Measurements from ENCODE around the gene PIKFYVE. TPM values are rescaled to one million over a fixed set of nuclear protein-coding genes. Genes with fewer than 3 reads are reported as not detected.
"Not testable (repeated sequence)": the region's sequence is repeated elsewhere in the genome, so short reads cannot be mapped to it uniquely, and the experiment has no call there.

Gene PIKFYVE
- total and polyA plus RNA-seq, 2 of the 8 experiments (the other 6 are each of a cell fraction or from before 2014, with no cell fraction given), result 8.8 to 33.5 TPM

- H3K79me2 ChIP-seq (ENCODE audit: control insufficient read depth in 1 of 2, insufficient read depth in 2 of 2, low read length in 2 of 2); H2BK15ac ChIP-seq (ENCODE audit: low read length); DNase-seq (ENCODE audit: low read depth in 1 of 2, low spot score in 2 of 2); H2AK5ac ChIP-seq (ENCODE audit: low read depth, low read length); H3K4ac ChIP-seq (replicated peaks; ENCODE audit: insufficient read length, low read depth, low read length); H3K23ac ChIP-seq (ENCODE audit: insufficient read length); H2AFZ ChIP-seq (ENCODE audit: low read length); H2BK12ac ChIP-seq (ENCODE audit: low read depth, low read length); H2BK120ac ChIP-seq (replicated peaks; ENCODE audit: low read depth, low read length); FAIRE-seq; H3K79me1 ChIP-seq (ENCODE audit: low read depth, low read length); H3K14ac ChIP-seq (ENCODE audit: insufficient read length); H3K9me3 ChIP-seq (ENCODE audit: insufficient read depth in 2 of 2, low read depth in 1 of 2, low read length in 1 of 2); H4K20me1 ChIP-seq (replicated peaks in 1 of 2; ENCODE audit: control insufficient read depth in 1 of 2, insufficient read depth in 2 of 2, low read length in 2 of 2); H3K27ac ChIP-seq (ENCODE audit: low read depth, low read length); H2BK5ac ChIP-seq (ENCODE audit: low read depth, low read length); H3K9ac ChIP-seq (replicated peaks in 1 of 4; ENCODE audit: extremely low read depth in 1 of 4, low read depth in 3 of 4, low read length in 3 of 4); H3K4me2 ChIP-seq (ENCODE audit: insufficient read depth in 1 of 2, low read depth in 2 of 2, low read length in 2 of 2); H3K4me1 ChIP-seq (replicated peaks in 1 of 4; ENCODE audit: control insufficient read depth in 3 of 4, insufficient read depth in 4 of 4, low read length in 3 of 4); H4K5ac ChIP-seq (ENCODE audit: insufficient read length, low read depth, low read length); POLR2A ChIA-PET (ENCODE audit: partially characterized antibody); CTCF ChIA-PET (ENCODE audit: partially characterized antibody); H2BK20ac ChIP-seq (ENCODE audit: low read length); H4K91ac ChIP-seq (replicated peaks; ENCODE audit: insufficient read length, low read length); H3K56ac ChIP-seq (replicated peaks; ENCODE audit: insufficient read length, low read depth, low read length); H4K8ac ChIP-seq (ENCODE audit: extremely low read depth, insufficient read depth, low read length); H3K27me3 ChIP-seq (replicated peaks in 1 of 4; ENCODE audit: control insufficient read depth in 3 of 4, extremely low read depth in 1 of 4, insufficient read depth in 3 of 4, low read length in 3 of 4); H3K18ac ChIP-seq (ENCODE audit: extremely low read depth, low read length); H3K4me3 ChIP-seq (ENCODE audit: extremely low read depth in 1 of 4, insufficient read depth in 2 of 4, low read depth in 3 of 4, low read length in 4 of 4); H3K23me2 ChIP-seq (ENCODE audit: low read depth, low read length): not testable (repeated sequence)
- peaks cover 6 to 44% (median 31%) of the 10 kb centered on the region in 4 experiments for H3K36me3 ChIP-seq (ENCODE audit: control insufficient read depth in 2 of 4, insufficient read depth in 4 of 4, low read length in 3 of 4)
- WGBS, 2 experiments (ENCODE audit: extremely low coverage in 1 of 2, insufficient coverage in 1 of 2, insufficient read length in 1 of 2, insufficient replicate concordance in 2 of 2, low coverage in 1 of 2, low lambda C conversion rate in 2 of 2, missing lambda C conversion rate in 1 of 2), result 63% methylated on average over 3 of the region's 3 CpGs; no CpG with 5 or more reads in 1 of the 2 experiments
Observed at GRCh38 chr2:208356420-208356819, 90.4 kb downstream of the PIKFYVE start.
